CD4-positive, CD25-positive, alpha-beta regulatory T cell (primary cell): ENCODE data around the gene HTRA3. TPM values are rescaled to one million over a fixed set of nuclear protein-coding genes. Genes with fewer than 3 reads are reported as not detected.
"Not testable (repeated sequence)": the region's sequence is repeated elsewhere in the genome, so short reads cannot be mapped to it uniquely, and the experiment has no call there.

ENCODE experiments used
- ATAC-seq, 2 donors: fragments of 150-1000 bp; cut with Tn5 transposase; one replicate each; pipeline ENCODE4 v1.10.0; 2021; ENCODE audit warnings: low read depth in 2 of 2, moderate number of reproducible peaks in 2 of 2, moderate library complexity in 1 of 2
- DNase-seq, 3 donors: peaks; one replicate each; pipeline versions ENCODE4 v3.0.0 to v3.0.0-alpha.2; 2012 to 2022; ENCODE audit warnings: mixed read lengths in 1 of 3
- H3K27ac ChIP-seq: one replicate; pipeline ENCODE4 v1.7.0; 2013; ENCODE audit warnings: mild to moderate bottlenecking, low read length; ENCODE audit not compliant: insufficient read depth, poor library complexity, severe bottlenecking
- H3K27me3 ChIP-seq: one replicate; pipeline ENCODE4 v1.7.0; 2013; ENCODE audit warnings: low read length; ENCODE audit not compliant: control insufficient read depth, insufficient read depth
- H3K36me3 ChIP-seq: one replicate; pipeline ENCODE4 v1.7.0; 2013; ENCODE audit warnings: mild to moderate bottlenecking, low read length, moderate library complexity; ENCODE audit not compliant: control insufficient read depth, insufficient read depth
- H3K4me1 ChIP-seq: 2 replicates; pipeline ENCODE4 v1.7.0; 2013; ENCODE audit warnings: mild to moderate bottlenecking, low read length; ENCODE audit not compliant: insufficient read depth, control insufficient read depth, poor library complexity, severe bottlenecking
- H3K4me3 ChIP-seq: one replicate; pipeline ENCODE4 v1.7.0; 2013; ENCODE audit warnings: low read depth, mild to moderate bottlenecking, low read length, moderate library complexity
- H3K9me3 ChIP-seq, 2 experiments: 1 replicate in 1 of 2; 2 replicates in 1 of 2; pipeline ENCODE4 v1.7.0; 2013; ENCODE audit warnings: low read length in 2 of 2, mild to moderate bottlenecking in 1 of 2, moderate library complexity in 1 of 2; ENCODE audit not compliant: control insufficient read depth in 2 of 2
- H3K27ac Mint-ChIP-seq, 3 donors: one replicate each; pipeline ENCODE4 v1.8.0; 2020 to 2022; ENCODE audit warnings: mild to moderate bottlenecking in 3 of 3, mixed read lengths in 3 of 3, moderate library complexity in 2 of 3
- H3K27me3 Mint-ChIP-seq: one replicate; pipeline ENCODE4 v1.8.0; 2022; ENCODE audit warnings: mild to moderate bottlenecking, mixed read lengths
- H3K36me3 Mint-ChIP-seq: one replicate; pipeline ENCODE4 v1.8.0; 2020; ENCODE audit warnings: mixed read lengths
- H3K4me1 Mint-ChIP-seq, 4 donors: one replicate each; pipeline ENCODE4 v1.8.0; 2020 to 2022; ENCODE audit warnings: mixed read lengths in 4 of 4, mild to moderate bottlenecking in 1 of 4
- H3K4me3 Mint-ChIP-seq, 4 donors: one replicate each; pipeline ENCODE4 v1.8.0; 2020 to 2022; ENCODE audit warnings: mild to moderate bottlenecking in 4 of 4, mixed read lengths in 4 of 4, moderate library complexity in 3 of 4
- H3K9me3 Mint-ChIP-seq, 7 donors: one replicate each; pipeline ENCODE4 v1.8.0; 2020 to 2022; ENCODE audit warnings: mixed read lengths in 7 of 7, mild to moderate bottlenecking in 3 of 7, moderate library complexity in 2 of 7
- polyA plus RNA-seq, 4 donors: library from polyadenylated mRNA; unstranded; fragments of 300-500 nt; fragmentation: Illumina TruSeq; gene quantifications; one replicate each; pipeline ENCODE4 v1.2.3, GENCODE V29; 2021
- total RNA-seq: library from RNA; stranded (reverse); gene quantifications from one replicate; pipeline ENCODE4 v1.2.3, GENCODE V29; 2022

HTRA3 gene
- total and polyA plus RNA-seq, 5 donors from 2014 or later = not detected

- H3K36me3 ChIP-seq = no peaks in the 10 kb centered on the region
- no peak for ATAC-seq
- Mint-ChIP-seq H3K27me3 (peaks cover 9% of the 10 kb centered on the region), H3K4me1 (no peaks in the 10 kb centered on the region), H3K27ac (no peak overlapping the region), H3K4me3 (no peak overlapping the region), H3K36me3 (no peaks in the 10 kb centered on the region), H3K9me3 (peaks cover 0 to 2% (median 0%) of the 10 kb centered on the region in 7 donors)
- H3K9me3 ChIP-seq = no peaks in the 10 kb centered on the region
- DNase-seq = no peak
- H3K4me1 ChIP-seq = no peaks in the 10 kb centered on the region
- no peak overlapping the region for H3K4me3 ChIP-seq
- no peak overlapping the region for H3K27ac ChIP-seq
- H3K27me3 ChIP-seq = no peaks in the 10 kb centered on the region
Observed at GRCh38 chr4:8344377-8344776, 74.8 kb downstream of the HTRA3 start.

GRCh38 chr4:8345053-8345945 is 75.7 kb downstream of the HTRA3 start:
- no peaks in the 10 kb centered on the region for H3K4me1 Mint-ChIP-seq
- Histone ChIP-seq H3K4me1 (no peaks in the 10 kb centered on the region), H3K27me3 (no peaks in the 10 kb centered on the region), H3K27ac (no peak overlapping the region), H3K4me3 (no peak overlapping the region), H3K36me3 (no peaks in the 10 kb centered on the region), H3K9me3 (no peaks in the 10 kb centered on the region)
- no peak overlapping the region for H3K27ac Mint-ChIP-seq
- DNase-seq = no peak
- H3K27me3 Mint-ChIP-seq = peaks cover 5% of the 10 kb centered on the region
- ATAC-seq = no peak
- H3K9me3 Mint-ChIP-seq = peaks cover 0 to 2% (median 0%) of the 10 kb centered on the region in 7 donors
- H3K36me3 Mint-ChIP-seq = no peaks in the 10 kb centered on the region
- H3K4me3 Mint-ChIP-seq = no peak overlapping the region

- no peaks in the 10 kb centered on the region for H3K4me1 Mint-ChIP-seq
- ATAC-seq (no peak), DNase-seq (no peak)
- no peak overlapping the region for H3K27ac ChIP-seq
- no peaks in the 10 kb centered on the region for H3K4me1 ChIP-seq
- H3K4me3 Mint-ChIP-seq = no peak overlapping the region
- no peak overlapping the region for H3K27ac Mint-ChIP-seq
- no peaks in the 10 kb centered on the region for H3K27me3 ChIP-seq
- H3K36me3 Mint-ChIP-seq = no peaks in the 10 kb centered on the region
- no peaks in the 10 kb centered on the region for H3K9me3 ChIP-seq
- H3K36me3 ChIP-seq = no peaks in the 10 kb centered on the region
- H3K9me3 Mint-ChIP-seq = peaks cover 0 to 2% (median 0%) of the 10 kb centered on the region in 7 donors
- H3K27me3 Mint-ChIP-seq = no peaks in the 10 kb centered on the region
- H3K4me3 ChIP-seq = no peak overlapping the region
Observed at GRCh38 chr4:8345946-8346814, 76.6 kb downstream of the HTRA3 start.

- H3K36me3 ChIP-seq = no peaks in the 10 kb centered on the region
- Mint-ChIP-seq H3K4me3 (no peak overlapping the region), H3K27ac (no peak overlapping the region), H3K36me3 (no peaks in the 10 kb centered on the region), H3K4me1 (no peaks in the 10 kb centered on the region), H3K9me3 (peaks cover 0 to 2% (median 0%) of the 10 kb centered on the region in 7 donors), H3K27me3 (peaks cover 5% of the 10 kb centered on the region)
- no peaks in the 10 kb centered on the region for H3K9me3 ChIP-seq
- H3K27me3 ChIP-seq = no peaks in the 10 kb centered on the region
- H3K4me1 ChIP-seq = no peaks in the 10 kb centered on the region
- ATAC-seq = no peak
- no peak overlapping the region for H3K4me3 ChIP-seq
- no peak for DNase-seq
- H3K27ac ChIP-seq = no peak overlapping the region
Observed at GRCh38 chr4:8346838-8347605, 77.5 kb downstream of the HTRA3 start.

- no peaks in the 10 kb centered on the region for H3K27me3 ChIP-seq
- DNase-seq (no peak), ATAC-seq (no peak)
- Mint-ChIP-seq H3K36me3 (no peaks in the 10 kb centered on the region), H3K4me1 (no peaks in the 10 kb centered on the region), H3K27me3 (peaks cover 6% of the 10 kb centered on the region), H3K27ac (no peak overlapping the region), H3K9me3 (no peaks in the 10 kb centered on the region), H3K4me3 (no peak overlapping the region)
- no peaks in the 10 kb centered on the region for H3K36me3 ChIP-seq
- H3K27ac ChIP-seq = no peak overlapping the region
- H3K4me1 ChIP-seq = no peaks in the 10 kb centered on the region
- H3K9me3 ChIP-seq = no peaks in the 10 kb centered on the region
- no peak overlapping the region for H3K4me3 ChIP-seq
Observed at GRCh38 chr4:8347660-8348059, 78.1 kb downstream of the HTRA3 start.

- no peaks in the 10 kb centered on the region for H3K9me3 Mint-ChIP-seq
- Histone ChIP-seq H3K27ac (no peak overlapping the region), H3K27me3 (no peaks in the 10 kb centered on the region), H3K36me3 (no peaks in the 10 kb centered on the region), H3K4me1 (no peaks in the 10 kb centered on the region), H3K4me3 (no peak overlapping the region), H3K9me3 (no peaks in the 10 kb centered on the region)
- DNase-seq (no peak), ATAC-seq (no peak)
- H3K27me3 Mint-ChIP-seq = peaks cover 6% of the 10 kb centered on the region
- H3K4me1 Mint-ChIP-seq = no peaks in the 10 kb centered on the region
- no peak overlapping the region for H3K4me3 Mint-ChIP-seq
- no peaks in the 10 kb centered on the region for H3K36me3 Mint-ChIP-seq
- H3K27ac Mint-ChIP-seq = no peak overlapping the region
Observed at GRCh38 chr4:8348071-8348470, 78.5 kb downstream of the HTRA3 start.

GRCh38 chr4:8349236-8349635 is 79.7 kb downstream of the HTRA3 start:
- H3K27me3 Mint-ChIP-seq, H3K27ac Mint-ChIP-seq, H3K27ac ChIP-seq, H3K4me1 Mint-ChIP-seq, H3K27me3 ChIP-seq, H3K4me1 ChIP-seq, H3K4me3 ChIP-seq, H3K4me3 Mint-ChIP-seq, ATAC-seq, DNase-seq, H3K9me3 Mint-ChIP-seq, H3K9me3 ChIP-seq, H3K36me3 Mint-ChIP-seq, H3K36me3 ChIP-seq: not testable (repeated sequence)
